WERI-Rb-1 (cell line): ENCODE results near the gene CASZ1.

ENCODE experiments used
- DNase-seq: peaks from one replicate; pipeline ENCODE4 v3.0.0-alpha.2; 2020
- H3K27ac ChIP-seq: fragments of 250-450 bp; sonication (Bioruptor Pico); 2 replicates; pipeline ENCODE4 v1.5.1; 2020; ENCODE audit warnings: mild to moderate bottlenecking, moderate library complexity
- H3K27me3 ChIP-seq: fragments of 250-450 bp; sonication (Bioruptor Pico); 2 replicates; pipeline ENCODE4 v1.5.1; 2021; ENCODE audit warnings: mild to moderate bottlenecking, low read depth, moderate library complexity; ENCODE audit not compliant: insufficient read depth, severe bottlenecking
- H3K36me3 ChIP-seq: fragments of 250-450 bp; sonication (Bioruptor Pico); 2 replicates; pipeline ENCODE4 v1.5.1; 2020; ENCODE audit warnings: mild to moderate bottlenecking, moderate library complexity
- H3K4me3 ChIP-seq: 2 replicates; pipeline ENCODE4 v1.5.1; 2011; ENCODE audit warnings: low read depth, mild to moderate bottlenecking, control low read depth, low read length
- H3K9me3 ChIP-seq: fragments of 250-450 bp; sonication (Bioruptor Pico); 2 replicates; pipeline ENCODE4 v1.5.1; 2021; ENCODE audit warnings: mild to moderate bottlenecking, moderate library complexity; ENCODE audit not compliant: severe bottlenecking
- TF ChIP-seq, protein P1 (sequence below): IDR thresholded peaks from 2 replicates; pipeline ENCODE4 v1.5.1; 2011; ENCODE audit warnings: low read depth, mild to moderate bottlenecking, control low read depth, inconsistent platforms, low read length

The CASZ1 gene

DNA sequence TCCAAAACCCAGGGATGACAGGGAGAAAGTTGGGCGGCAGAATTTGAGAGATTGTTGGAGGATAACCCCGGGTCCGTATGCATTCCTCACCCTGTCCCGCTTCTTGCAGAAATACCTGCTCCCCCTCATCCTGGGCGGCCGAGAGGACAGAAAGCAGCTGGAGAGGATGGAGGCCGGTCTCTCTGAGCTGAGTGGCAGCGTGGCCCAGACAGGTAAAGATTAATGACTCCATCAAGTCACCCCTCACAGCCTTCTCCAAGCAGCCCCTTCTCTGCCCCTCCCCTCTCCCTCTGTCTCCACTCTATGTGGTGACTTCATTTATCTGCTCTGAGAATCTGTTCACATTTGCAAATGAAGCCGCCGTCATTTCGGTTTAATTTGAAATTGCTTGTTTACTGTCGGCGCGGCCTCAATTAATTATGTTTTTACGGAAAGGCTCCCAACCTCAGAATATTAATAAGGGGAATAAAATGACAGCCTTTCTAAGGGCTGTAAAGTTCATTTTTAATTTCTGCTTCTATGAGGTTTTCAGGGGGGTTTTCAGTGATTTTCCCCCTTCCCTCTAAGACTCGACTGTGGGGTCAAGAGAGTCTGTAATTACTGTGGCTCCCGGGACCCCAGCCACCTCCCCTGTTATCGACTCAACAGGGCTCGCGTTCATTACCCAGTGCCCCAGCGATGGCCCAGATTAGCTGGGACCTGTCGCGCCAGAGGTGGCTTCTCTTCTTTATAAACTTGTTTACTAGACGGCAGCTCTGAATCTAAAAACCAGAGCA, 173.3 kb downstream of the CASZ1 start:
- Histone ChIP-seq H3K9me3 (no peaks in the 10 kb centered on the region), H3K36me3 (peaks cover 8% of the 10 kb centered on the region), H3K4me3 (no peak overlapping the region), H3K27ac (no peak overlapping the region), H3K27me3 (no peaks in the 10 kb centered on the region)
- TF ChIP-seq, protein P1, sequence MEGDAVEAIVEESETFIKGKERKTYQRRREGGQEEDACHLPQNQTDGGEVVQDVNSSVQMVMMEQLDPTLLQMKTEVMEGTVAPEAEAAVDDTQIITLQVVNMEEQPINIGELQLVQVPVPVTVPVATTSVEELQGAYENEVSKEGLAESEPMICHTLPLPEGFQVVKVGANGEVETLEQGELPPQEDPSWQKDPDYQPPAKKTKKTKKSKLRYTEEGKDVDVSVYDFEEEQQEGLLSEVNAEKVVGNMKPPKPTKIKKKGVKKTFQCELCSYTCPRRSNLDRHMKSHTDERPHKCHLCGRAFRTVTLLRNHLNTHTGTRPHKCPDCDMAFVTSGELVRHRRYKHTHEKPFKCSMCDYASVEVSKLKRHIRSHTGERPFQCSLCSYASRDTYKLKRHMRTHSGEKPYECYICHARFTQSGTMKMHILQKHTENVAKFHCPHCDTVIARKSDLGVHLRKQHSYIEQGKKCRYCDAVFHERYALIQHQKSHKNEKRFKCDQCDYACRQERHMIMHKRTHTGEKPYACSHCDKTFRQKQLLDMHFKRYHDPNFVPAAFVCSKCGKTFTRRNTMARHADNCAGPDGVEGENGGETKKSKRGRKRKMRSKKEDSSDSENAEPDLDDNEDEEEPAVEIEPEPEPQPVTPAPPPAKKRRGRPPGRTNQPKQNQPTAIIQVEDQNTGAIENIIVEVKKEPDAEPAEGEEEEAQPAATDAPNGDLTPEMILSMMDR = no peak
- peak; percentile 55 for DNase-seq

DNA sequence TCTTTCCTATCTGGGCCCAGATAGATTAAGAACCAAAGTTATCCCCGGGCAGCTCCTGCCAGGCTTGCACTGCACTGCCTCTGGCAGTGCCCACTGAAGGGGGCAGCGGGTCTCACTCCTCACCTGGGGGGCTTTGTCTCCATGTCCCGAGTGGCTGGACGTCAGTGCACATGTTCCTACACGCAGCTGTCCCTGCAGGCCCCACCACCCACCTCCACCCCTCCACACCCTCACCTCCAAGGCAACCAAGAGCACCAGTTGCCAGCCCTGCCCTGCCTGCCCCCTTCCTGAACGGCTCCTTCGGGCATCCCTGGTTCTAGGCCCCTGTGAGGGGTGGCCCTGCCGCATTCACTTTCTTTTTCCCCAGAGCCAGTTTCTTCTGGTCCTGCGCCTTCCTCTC, 174.5 kb downstream of the CASZ1 start:
- H3K4me3 ChIP-seq = no peak overlapping the region
- H3K36me3 ChIP-seq = peaks cover 8% of the 10 kb centered on the region
- H3K9me3 ChIP-seq = no peaks in the 10 kb centered on the region
- TF ChIP-seq, protein P1 = no peak
- no peak for DNase-seq
- no peaks in the 10 kb centered on the region for H3K27me3 ChIP-seq
- no peak overlapping the region for H3K27ac ChIP-seq

DNA sequence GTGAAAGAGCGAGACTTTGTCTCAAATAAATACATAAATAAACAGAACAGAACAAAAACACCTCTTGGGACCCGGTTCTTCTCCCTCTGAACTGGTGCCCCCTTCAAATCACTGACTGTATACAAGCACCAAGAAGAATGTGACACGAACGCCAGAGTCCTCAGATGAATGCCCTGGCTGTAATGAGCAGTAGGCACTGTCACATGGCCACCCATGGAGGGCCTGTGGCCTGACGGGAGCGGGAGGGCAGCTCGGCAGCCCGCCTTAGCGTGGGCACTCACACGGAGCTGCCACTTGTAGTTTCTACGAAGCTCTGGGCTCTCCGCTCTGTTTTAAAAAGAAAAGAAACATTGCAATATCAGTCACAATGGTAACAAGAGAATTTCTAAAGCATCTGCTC, 175.7 kb downstream of the CASZ1 start:
- no peaks in the 10 kb centered on the region for H3K27me3 ChIP-seq
- TF ChIP-seq, protein P1 = no peak
- H3K36me3 ChIP-seq = peaks cover 8% of the 10 kb centered on the region
- no peak overlapping the region for H3K4me3 ChIP-seq
- DNase-seq = no peak
- no peak overlapping the region for H3K27ac ChIP-seq
- H3K9me3 ChIP-seq = no peaks in the 10 kb centered on the region

DNA sequence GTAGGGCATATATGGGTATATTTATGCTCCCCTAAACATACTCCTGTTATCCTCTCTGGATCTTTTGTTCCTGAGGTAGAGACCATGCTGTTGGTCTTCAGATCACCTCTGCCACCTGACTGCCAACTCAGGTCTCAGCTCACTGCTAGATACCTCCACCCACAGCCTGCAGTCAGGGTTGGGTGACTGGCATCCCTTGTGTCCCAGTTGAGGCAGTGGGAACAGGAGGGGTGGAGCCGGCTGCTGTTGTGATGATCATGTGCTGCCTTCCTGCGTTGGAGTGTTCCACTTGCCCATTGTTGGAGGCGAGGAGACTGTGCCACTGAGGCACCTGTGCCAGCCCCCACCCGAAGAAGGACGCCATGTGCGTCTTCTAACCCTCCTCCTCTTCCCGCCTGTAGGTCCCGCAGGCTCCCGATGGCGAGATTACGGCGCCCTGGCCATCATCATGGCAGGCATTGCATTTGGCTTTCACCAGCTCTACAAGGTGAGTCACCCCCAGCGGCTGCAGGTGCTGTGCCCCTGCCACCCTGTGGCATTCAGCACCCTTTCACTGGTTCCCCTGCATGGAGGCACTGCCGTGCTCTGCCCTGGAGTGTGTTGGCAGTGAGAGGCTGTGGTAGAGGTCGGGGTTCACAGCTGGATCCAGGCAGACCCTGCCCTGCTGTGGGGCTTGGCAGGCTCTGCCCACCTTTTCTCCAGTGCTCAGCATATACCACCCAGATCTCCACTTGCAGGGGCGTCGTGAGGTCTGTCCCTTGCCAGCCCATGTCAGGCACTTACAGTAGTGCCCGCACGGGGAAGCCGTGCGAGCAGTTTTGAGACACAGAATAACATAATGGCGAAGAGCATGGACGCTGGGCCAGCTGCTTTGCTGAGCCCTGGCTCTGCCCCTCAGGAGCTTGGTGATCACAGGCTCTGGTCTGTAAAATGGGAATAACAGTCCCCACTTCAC, 178.2 kb downstream of the CASZ1 start:
- Histone ChIP-seq H3K36me3 (no peaks in the 10 kb centered on the region; the same call in none of the 2 replicates), H3K9me3 (no peaks in the 10 kb centered on the region), H3K27me3 (no peaks in the 10 kb centered on the region), H3K4me3 (no peak overlapping the region), H3K27ac (no peak overlapping the region)
- DNase-seq = no peak
- TF ChIP-seq, protein P1 = no peak

DNA sequence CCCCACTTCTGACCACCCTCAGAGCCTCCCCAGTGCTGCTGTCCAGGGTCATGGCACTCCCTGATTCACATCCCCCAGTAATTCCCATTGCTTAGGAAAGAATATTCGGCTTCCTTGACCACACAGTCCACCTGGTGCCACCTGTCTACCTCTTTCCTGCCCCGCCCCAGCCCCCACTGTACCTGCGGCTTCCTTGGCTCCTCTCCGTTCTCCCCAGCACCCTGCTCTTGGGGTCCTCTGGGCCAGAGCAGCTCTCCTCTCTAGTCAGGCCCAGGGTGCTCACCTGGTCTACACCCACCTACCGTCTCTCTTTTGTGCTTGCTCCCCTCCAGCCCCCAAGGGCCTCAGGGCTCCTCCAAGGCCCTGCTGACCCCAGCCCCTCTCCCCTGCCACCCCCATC, 179.1 kb downstream of the CASZ1 start:
- no peak for DNase-seq
- no peak overlapping the region for H3K27ac ChIP-seq
- H3K36me3 ChIP-seq = no peaks in the 10 kb centered on the region; the same call in 1 of the 2 replicates
- H3K4me3 ChIP-seq = no peak overlapping the region
- no peaks in the 10 kb centered on the region for H3K27me3 ChIP-seq
- no peaks in the 10 kb centered on the region for H3K9me3 ChIP-seq
- TF ChIP-seq, protein P1 = no peak
